ENCODE measurements around the gene RTN4IP1.

GRCh38 chr6:106591111-106591825 lies 38.0 kb downstream of the RTN4IP1 start:
- TF ChIP-seq CTCF (IDR thresholded peaks at IDR 0.05): no peak
- TF ChIP-seq ZFX (IDR thresholded peaks at IDR 0.05; ENCODE audit: borderline replicate concordance): no peak

Data from 22Rv1 (cell line).